GM19043 (cell line): Measurements from ENCODE around the gene FAM20C.

Experiments
- ATAC-seq: cut with Tn5 transposase; IDR thresholded peaks from one replicate; pipeline ENCODE4 v1.9.1; 2021; ENCODE audit warnings: low read depth; ENCODE audit not compliant: unreplicated experiment

Gene FAM20C

GRCh38 chr7:265192-265997, 73.0 kb downstream of the FAM20C start:
- ATAC-seq = no peak

DNA sequence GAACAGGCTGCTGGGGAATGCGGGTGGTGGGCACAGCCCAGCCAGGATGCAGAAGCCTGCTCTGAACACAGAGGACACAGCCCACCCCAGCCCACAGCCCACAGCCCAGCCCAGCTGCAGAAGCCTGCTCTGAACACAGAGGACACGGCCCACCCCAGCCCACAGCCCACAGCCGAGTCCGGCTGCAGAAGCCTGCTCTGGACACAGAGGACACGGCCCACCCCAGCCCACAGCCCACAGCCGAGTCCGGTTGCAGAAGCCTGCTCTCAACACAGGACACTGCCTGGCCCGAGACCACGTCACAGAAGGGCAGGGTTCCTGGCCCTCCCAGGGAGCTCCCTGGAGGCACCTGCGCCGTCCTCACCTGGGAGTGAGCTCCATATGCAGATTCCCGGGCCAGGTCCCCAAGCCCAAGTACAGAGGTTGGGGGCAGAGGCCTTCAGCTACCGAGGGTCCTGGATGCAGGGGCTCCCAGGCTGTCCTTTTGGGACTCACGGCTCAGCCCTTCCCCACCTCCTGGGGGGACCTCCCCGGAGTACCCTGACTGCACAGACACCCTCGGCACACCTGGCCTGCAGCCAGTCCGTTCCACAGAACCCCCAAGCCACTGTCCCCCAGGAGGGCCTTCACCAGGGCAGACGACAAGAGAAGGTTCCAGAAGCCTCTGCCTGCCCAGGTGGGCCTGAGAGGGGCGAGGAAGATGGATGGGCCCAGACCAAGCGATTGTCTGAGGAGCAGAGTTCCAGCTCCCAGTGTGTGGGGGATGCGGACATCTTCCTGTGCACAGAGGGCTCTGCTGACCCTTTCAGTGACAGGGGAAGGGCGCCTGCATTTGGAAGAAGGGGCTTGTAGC, 73.9 kb downstream of the FAM20C start:
- no peak for ATAC-seq

- no peak for ATAC-seq
These were observed 74.8 kb downstream of the FAM20C start for GRCh38 chr7:266851-267840.

DNA sequence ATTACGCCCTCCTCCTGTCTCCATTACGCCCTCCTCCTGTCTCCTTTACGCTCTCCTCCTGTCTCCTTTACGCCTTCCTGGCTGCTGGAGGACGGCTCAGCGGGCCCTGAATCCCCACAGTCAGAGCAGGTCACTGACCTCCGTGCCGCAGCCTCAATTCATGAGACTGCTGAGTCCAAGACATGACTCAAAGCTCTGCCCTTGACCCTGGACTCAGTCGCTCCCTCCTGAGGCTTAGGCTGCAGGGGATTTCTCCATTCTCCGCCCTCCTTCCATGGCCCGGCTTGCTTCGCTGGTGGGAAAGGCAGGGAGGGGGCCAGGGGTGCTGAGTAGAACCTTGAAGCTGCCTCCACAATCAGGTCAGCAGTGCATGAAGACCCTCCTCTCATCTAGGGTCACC, 76.6 kb downstream of the FAM20C start:
- no peak for ATAC-seq

GRCh38 chr7:269721-270120, 77.3 kb downstream of the FAM20C start:
- no peak for ATAC-seq

- no peak for ATAC-seq
These were observed 78.1 kb downstream of the FAM20C start for GRCh38 chr7:270351-270983.

DNA sequence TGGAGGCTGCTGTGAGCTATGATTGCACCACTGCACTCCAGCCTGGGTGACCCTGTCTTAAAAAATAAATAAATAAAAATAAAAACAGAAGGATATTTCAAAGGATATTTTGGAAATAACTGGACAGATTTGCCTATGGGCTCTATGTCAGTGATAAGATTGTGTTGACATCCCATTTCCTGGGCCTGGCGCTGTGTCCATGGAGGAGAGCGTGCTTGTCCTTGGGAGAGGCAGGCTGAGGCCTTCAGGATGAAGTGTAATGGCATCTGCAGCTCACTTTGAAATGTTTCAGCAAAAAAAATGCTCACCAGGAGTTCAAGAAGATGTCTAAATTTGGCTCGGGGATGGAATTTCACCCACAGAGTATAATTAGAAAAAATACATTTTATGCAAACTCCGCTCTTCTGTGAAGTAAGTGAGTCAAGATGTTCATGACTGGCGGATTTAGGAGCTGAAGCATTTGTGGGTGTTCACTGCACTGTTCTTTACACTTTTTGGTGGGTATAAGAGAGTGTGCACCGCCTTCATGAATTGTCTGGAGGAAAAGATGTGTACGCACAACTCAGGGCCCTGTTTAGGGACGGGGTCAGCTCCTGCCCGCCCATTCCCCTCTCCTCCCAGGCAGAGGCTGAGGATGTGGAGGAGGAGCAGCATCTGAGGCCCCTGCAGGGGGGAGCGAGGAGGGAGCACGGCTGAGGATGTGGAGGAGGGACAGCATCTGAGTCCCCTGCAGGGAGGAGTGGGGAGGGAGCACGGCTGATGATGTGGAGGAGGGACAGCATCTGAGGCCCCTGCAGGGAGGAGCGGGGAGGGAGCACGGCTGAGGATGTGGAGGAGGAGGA, 79.1 kb downstream of the FAM20C start:
- no peak for ATAC-seq

DNA sequence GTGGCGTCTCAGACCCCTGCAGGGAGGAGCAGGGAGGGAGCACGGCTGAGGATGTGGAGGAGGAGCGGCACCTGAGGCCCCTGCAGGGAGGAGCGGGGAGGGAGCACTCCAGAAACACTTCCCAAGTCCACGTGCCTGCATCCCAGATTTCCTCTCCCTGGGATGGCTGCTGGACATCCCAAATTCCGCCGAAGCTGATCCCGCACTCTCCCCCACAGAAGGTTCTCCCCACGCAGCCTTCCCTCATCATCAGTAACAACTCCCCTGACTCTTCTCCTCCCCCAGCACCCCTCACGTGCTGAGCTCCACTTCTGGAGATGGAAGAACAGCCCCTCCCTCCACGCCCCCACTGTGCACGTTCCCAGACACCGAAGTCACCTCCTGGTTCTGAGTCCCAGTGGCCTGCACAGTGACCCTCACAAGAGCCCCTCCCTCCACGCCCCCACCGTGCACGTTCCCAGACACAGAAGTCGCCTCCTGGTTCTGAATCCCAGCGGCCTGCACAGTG, 79.8 kb downstream of the FAM20C start:
- no peak for ATAC-seq

GRCh38 chr7:272631-273030, 80.3 kb downstream of the FAM20C start:
- ATAC-seq = no peak

GRCh38 chr7:273327-273726, 81.0 kb downstream of the FAM20C start:
- ATAC-seq = no peak

DNA sequence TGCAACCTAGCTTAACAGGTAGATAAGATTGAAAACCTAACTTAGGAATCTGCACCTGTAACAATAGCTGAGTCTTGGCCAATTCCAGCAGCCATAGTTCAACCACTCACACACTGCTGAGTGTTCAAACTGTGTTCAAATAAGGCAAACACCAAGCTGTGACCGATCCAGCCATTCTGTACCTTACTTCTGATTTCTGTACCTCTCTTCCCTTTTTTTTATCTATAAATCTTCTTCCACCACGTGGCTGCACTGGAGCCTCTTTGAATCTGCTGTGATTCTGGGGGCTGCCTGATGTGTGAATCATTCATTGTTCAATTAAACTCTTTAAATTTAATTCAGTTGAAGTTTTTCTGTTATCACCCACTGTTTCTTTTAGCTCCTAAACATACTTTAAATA, 81.9 kb downstream of the FAM20C start:
- no peak for ATAC-seq

DNA sequence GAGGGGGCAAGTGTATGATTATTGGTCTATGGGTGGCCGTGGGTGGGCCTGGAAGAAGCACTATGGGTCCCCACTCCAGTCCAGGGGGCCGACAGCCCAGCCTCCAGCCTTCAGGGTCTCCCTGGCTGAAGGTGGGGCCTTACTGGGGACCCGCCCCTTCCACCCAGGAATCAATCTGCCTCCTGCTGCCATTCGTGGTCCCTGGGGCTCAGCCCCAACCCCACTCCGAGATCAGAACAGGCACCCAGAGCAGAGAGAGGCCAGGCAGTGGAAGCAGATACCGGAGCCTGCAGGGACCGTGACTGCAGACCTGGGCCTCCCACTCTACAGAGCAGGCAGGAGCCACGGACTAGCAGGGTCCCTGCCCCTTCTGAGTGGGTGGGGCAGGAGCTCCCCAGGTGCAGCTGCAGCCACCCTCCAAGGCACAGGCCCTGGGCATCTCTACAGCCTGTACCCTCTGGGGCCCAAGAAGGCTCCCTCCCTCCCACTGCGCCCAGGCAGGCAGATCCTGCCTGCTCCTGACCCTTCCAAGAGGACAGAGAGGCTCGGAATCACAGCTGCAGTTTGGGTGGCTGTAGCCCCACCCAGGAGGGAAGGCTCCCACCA, 84.0 kb downstream of the FAM20C start:
- no peak for ATAC-seq

DNA sequence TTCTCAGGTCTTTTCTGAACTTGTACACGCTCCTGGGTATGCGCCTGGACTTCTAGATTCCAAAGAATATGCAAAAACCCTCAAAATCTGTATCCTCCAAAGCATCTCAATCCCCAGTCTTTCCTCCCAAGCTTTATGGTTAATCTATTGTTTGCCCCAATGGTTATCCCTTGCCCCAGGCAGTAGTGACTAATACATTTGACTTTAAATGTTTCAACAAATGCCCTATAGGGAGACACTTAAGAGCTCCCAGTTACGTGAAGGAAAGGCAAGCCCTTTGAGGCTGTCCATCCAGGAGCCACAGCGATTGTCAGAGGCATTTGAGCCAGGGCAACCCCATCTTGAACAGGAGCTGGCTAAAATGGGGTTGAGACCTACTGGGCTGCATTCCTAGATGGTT, 84.9 kb downstream of the FAM20C start:
- ATAC-seq = no peak

- no peak for ATAC-seq
These were observed 85.7 kb downstream of the FAM20C start for GRCh38 chr7:278081-278480.

GRCh38 chr7:279821-280220, 87.5 kb downstream of the FAM20C start:
- no peak for ATAC-seq

DNA sequence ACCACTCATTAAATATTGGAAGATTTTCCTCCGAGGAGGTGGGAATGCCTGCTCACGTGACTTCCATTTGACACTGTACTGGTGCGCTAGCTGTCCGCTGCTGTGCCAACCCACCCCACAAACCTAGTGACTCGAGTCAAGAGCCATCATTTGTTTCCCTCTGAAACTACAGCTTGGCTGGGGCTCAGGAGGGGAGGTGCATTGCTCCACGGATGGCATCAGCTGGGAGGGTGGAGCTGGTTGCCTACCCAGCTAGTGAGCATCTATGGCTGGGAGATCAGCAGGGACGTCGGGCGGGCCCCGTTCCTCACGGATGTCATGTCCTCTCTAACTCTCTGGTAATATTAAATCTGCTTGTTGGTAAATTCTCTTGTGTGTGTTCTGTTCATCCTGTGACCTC, 88.1 kb downstream of the FAM20C start:
- ATAC-seq = no peak

- ATAC-seq = no peak
These were observed 89.3 kb downstream of the FAM20C start for GRCh38 chr7:281637-282036.

DNA sequence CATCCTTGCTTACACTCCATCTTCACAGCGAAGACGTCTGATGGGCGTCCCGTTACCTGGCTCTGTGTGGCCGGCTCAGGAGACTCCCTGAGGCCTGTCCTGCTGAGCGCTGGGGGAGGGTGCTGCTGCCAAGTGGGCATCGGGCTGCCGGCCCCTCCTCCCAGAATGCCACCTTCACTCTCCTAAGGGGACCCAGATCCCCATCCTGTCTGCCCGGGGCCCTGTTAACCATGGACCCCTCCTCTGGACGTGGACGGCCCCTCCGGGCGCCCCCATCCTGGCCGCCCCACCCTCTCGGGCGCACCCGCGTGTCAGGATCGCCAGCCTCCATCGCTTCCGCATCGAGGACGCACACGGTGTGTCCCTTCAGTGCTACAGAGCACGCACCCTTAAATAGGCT, 90.2 kb downstream of the FAM20C start:
- ATAC-seq = no peak
